Spleen (tissue), 7 donors: Measurements from ENCODE around the gene FBN3.

ENCODE experiments used
- POLR2AphosphoS5 ChIP-seq, 3 donors: sonication (generic); formaldehyde crosslinking; IDR thresholded peaks; one replicate each; pipeline ENCODE4 v1.5.1; 2017; ENCODE audit warnings: antibody characterized with exemption in 3 of 3
- TF ChIP-seq, protein P1 (sequence below), 11 experiments: fragments of 200-600 bp in 7 of 11; fragments of 450-650 bp in 4 of 11; sonication (generic) in 4 of 11; IDR thresholded peaks in 8 of 11; conservative IDR thresholded peaks in 3 of 11; 1 replicate in 7 of 11; 2 replicates in 4 of 11; pipeline versions ENCODE4 v1.4.0 to v1.8.0; 2016 to 2021; ENCODE audit warnings: antibody characterized with exemption in 11 of 11, inconsistent platforms in 4 of 11, mild to moderate bottlenecking in 1 of 11
- donor health status: DM: no; HTN: no; CAD: no; lungs with moderate emphysema.
- donor health status: DM: no; HTN: no; CAD: no.
- donor health status: DM: no; HTN: no; CAD: no.

DNA sequence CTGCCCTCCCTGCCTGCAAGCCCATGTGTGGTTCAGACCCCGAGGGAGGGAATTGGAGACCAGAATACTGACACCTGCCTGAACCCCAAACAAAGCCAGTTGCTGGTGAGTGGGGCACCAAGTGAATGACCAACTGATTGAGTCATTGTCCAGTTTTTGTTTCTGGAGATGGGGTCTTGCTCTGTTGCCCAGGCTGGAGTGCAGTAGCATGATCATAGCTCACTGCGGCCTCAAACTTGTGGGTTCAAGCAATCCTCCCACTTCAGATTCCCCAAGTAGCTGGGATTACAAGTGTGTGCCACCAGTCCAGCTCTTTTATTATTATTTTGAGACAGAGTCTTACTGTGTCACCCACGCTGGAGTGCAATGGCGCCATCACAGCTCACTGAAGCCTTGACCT, 92.9 kb downstream of the FBN3 start:
- TF ChIP-seq POLR2AphosphoS5 (IDR thresholded peaks at IDR 0.05): no peak
- TF ChIP-seq, protein P1, sequence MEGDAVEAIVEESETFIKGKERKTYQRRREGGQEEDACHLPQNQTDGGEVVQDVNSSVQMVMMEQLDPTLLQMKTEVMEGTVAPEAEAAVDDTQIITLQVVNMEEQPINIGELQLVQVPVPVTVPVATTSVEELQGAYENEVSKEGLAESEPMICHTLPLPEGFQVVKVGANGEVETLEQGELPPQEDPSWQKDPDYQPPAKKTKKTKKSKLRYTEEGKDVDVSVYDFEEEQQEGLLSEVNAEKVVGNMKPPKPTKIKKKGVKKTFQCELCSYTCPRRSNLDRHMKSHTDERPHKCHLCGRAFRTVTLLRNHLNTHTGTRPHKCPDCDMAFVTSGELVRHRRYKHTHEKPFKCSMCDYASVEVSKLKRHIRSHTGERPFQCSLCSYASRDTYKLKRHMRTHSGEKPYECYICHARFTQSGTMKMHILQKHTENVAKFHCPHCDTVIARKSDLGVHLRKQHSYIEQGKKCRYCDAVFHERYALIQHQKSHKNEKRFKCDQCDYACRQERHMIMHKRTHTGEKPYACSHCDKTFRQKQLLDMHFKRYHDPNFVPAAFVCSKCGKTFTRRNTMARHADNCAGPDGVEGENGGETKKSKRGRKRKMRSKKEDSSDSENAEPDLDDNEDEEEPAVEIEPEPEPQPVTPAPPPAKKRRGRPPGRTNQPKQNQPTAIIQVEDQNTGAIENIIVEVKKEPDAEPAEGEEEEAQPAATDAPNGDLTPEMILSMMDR (IDR thresholded peaks at IDR 0.05 in 8 of 11, conservative IDR thresholded peaks at IDR 0.05 in 3 of 11): no peak
